NK-92 (cell line): ENCODE results near the gene LLGL2.

Experiments used
- DNase-seq: peaks from one replicate; lab custom pipeline; 2025; ENCODE audit not compliant: unreplicated experiment; lab: John Stamatoyannopoulos, UW

LLGL2 gene

DNA sequence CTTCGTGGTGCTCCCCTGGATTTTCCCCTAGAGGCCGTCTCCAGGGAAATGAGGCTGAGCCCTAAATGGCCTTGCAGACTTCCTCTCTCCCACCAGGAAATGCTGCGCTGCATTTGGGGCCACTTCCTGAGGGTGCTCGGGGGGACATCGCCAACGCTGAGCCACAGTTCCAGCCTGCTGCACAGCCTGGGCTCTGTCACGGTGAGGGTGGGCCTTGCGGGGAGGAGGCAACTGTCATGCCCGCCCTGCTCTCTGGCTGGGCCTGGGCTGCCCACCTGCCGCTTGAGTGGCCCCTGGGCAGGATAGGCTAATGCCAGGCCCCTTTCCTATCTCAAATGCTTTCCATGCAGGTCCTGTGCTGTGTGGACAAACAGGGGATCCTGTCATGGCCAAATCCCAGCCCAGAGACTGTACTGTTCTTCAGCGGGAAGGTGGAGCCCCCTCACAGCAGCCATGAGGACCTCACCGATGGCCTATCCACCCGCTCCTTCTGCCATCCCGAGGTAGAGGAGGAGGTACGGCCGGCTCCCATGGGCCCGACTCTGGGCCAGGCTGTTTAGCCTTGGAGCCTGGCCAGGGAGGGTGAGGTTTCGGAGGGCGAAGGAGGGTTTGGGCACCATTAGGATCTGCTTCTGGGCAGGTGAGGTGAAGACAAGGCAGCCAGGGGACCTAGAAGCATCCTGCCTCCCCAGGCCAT is 34.4 kb upstream of the LLGL2 start:
- no peak for DNase-seq

DNA sequence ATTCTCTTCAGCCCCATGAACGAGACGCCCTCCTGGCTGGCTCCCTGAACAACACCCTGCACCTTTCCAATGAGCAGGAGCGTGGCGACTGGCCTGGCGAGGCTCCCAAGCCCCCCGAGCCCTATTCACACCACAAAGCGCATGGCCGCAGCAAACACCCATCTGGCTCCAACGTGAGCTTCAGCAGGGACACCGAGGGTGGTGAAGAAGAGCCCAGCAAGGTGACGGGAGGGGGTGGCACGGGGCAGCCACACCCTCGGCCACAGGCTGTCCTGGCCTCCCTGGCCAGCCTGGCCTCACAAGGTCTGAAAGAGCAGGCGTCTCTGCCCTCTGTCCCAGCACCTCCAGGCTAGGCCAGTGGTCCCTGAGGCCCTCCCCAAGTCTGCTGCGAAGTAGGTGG is 33.8 kb upstream of the LLGL2 start:
- DNase-seq = no peak

DNA sequence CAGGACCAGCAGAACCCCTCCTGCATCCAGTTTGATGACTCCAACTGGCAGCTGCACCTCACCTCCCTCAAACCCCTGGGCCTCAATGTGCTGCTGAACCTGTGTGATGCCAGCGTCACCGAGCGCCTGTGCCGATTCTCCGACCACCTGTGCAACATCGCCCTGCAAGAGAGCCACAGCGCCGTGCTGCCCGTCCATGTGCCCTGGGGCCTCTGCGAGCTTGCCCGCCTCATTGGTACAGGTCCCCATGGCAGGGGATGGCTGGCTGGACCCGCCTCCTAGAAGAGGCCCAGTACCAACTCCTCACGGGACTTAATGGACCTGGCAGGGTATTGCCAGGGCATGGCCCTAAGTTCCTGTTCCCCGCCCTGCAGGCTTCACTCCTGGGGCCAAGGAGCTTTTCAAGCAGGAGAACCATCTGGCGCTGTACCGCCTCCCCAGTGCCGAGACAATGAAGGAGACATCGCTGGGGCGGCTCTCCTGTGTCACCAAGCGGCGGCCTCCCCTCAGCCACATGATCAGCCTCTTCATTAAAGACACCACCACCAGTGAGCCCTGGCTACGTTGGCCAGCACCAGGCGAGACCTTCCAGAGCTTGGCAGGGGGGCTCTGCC is 32.8 kb upstream of the LLGL2 start:
- DNase-seq = no peak

DNA sequence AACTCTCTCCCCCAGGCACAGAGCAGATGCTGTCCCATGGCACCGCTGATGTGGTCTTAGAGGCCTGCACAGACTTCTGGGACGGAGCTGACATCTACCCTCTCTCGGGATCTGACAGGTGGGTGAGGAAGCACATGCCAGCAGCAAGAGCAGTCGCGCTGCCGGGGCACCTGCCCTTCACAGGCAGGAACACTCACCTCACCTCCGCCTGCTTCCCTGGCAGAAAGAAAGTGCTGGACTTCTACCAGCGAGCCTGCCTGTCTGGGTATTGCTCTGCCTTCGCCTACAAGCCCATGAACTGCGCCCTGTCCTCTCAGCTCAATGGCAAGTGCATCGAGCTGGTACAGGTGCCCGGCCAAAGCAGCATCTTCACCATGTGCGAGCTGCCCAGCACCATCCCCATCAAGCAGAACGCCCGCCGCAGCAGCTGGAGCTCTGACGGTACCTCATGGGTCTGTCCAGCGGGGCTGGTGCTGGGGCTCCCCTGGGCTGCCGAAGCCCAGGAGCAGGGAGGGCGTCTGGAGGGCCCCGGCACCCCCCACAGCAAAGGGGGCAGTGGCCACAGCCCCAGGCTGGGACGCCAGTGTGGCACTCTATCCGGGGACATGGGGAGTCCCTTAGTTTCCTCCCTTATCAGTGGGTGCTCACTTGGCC is 31.9 kb upstream of the LLGL2 start:
- DNase-seq = no peak

DNA sequence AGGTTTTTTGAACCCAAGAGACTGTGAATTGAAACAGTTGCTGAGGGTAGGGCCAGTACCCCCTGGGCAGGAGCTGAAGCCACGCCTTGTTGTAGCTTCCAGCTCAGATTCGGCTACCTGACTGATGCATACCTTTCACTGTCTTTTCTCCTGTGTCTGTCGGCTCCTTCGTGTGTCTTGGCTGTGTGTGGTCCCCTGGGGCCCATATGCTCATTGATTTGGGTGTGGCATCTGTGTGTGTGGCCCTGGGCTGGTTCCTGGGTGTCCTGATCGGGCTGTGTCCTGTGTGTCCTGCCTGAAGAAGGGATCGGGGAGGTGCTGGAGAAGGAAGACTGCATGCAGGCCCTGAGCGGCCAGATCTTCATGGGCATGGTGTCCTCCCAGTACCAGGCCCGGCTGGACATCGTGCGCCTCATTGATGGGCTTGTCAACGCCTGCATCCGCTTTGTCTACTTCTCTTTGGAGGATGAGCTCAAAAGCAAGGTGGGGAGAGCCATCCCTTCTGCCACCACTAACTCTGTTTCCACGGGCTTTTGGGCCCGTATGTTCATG is 31.1 kb upstream of the LLGL2 start:
- DNase-seq = no peak

DNA sequence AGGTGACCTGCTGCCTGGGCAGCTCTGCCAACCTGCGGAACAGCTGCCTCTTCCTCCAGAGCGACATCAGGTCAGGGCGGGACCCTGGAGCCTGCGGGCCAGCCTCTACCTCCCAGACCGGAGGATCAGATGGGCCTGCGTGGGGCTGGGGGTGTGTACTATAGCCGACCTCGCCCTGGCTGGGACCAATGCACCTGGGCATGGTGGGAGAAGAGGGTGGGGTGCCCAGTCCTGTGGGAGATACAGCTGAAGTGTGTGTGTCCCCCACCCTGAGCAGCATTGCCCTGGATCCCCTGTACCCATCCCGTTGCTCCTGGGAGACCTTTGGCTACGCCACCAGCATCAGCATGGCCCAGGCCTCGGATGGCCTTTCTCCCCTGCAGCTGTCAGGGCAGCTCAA is 29.5 kb upstream of the LLGL2 start:
- DNase-seq = no peak

- DNase-seq = no peak
Observed at GRCh38 chr17:75498039-75498725, 27.3 kb upstream of the LLGL2 start.

- DNase-seq = no peak
Observed at GRCh38 chr17:75498726-75499213, 26.7 kb upstream of the LLGL2 start.

GRCh38 chr17:75499313-75500022 is 26.0 kb upstream of the LLGL2 start:
- DNase-seq = no peak

GRCh38 chr17:75500419-75501216 is 24.9 kb upstream of the LLGL2 start:
- DNase-seq = no peak

GRCh38 chr17:75501378-75502071 is 24.0 kb upstream of the LLGL2 start:
- no peak for DNase-seq

GRCh38 chr17:75502072-75502720 is 23.3 kb upstream of the LLGL2 start:
- DNase-seq = no peak

DNA sequence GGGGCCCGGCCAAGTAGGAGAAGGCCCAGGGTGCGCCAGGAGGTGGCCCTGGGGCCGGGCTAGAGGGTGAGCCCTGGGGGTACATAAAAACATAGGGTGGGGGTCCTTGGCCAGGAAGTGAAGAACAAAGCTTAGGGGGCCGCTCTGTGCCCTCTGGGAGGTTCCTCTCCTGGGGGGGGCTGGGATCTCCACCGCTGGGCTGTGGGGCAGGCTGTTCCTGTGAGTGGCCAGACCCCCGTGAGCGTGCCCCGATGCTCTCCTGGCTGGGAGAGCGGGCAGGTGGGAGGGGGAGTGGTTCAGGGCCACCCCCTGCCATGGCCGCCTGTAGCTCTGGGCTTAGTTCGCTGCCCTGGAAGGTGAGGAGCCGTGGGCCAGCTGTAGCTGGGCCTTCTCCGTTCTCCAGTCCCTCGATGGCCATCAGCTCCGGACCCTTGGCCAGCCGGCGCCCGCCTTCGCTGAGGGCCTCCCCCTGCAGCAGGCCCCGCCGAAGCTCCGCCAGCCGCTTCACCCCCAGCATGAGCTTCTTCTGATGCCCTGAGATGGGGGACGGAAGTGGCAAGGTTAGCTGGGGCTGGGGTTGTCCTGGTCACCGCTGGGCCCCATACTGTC is 22.7 kb upstream of the LLGL2 start:
- no peak for DNase-seq

GRCh38 chr17:75503337-75503950 is 22.1 kb upstream of the LLGL2 start:
- DNase-seq = no peak

DNA sequence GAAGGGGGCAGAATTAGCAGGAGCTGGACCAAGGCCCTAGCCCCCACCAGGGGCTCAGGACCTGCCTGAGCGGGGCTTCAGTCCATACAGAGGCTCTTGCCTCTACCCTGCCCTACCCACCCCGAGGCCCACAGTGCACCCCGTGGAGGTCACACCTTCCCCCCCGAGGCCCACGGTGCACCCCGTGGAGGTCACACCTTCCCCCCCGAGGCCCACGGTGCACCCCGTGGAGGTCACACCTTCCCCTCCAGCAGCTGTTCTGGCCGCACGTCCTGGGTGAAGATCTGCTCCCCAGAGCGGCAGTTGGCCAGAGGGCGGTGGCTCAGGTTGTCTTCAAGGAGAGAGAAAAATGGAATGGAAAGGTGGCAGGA is 21.5 kb upstream of the LLGL2 start:
- DNase-seq = no peak

GRCh38 chr17:75504347-75505151 is 20.9 kb upstream of the LLGL2 start:
- DNase-seq = no peak

GRCh38 chr17:75505152-75505409 is 20.4 kb upstream of the LLGL2 start:
- no peak for DNase-seq

GRCh38 chr17:75505640-75506039 is 19.9 kb upstream of the LLGL2 start:
- no peak for DNase-seq
